ENCODE results near the gene SCAMP5. TPM values are rescaled to one million over a fixed set of nuclear protein-coding genes. Genes with fewer than 3 reads are reported as not detected.

The SCAMP5 gene
- total RNA-seq, 1 donor from 2014 or later: 1.9 TPM

DNA sequence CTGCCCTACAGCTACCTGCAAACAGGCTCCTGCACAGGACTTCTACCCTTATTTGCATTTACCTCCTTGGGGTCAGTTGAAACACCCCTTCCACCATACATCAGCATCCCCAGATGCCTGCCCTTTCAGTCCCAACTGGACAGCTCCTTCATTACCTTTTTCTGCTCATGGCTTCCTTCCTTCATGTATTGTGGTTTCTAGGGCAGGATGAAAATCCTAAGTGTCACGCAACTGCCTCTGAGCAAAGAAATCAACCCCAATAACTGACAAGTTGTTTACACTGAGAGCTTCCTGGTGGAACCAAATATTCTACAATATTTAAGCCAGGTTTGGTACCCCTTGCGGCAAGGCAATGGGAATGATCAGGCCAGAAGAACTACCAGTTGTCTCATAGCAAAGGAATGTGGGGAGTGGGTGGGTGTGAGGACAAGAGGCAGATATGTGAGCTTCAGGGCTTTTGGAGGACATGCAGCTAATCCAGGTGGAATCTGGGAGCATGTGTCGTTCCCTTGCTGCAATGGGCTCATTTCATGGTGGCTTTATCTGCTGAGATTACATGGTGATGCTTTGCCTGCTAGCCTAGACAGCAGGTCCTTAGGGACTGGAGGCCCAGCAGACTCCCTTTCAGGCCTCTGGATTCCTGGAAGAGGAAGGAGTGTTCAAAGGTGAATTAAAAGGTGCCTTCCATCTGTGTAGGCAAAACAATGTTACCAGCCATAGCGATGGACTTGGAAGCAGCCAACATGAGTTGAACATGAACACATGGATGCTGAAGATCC lies 63.0 kb downstream of the SCAMP5 start:
- ATAC-seq (no peak), DNase-seq (ENCODE audit: missing footprints) (no peak)
- intact Hi-C loops (cut with DNase I): no loop called here

DNA sequence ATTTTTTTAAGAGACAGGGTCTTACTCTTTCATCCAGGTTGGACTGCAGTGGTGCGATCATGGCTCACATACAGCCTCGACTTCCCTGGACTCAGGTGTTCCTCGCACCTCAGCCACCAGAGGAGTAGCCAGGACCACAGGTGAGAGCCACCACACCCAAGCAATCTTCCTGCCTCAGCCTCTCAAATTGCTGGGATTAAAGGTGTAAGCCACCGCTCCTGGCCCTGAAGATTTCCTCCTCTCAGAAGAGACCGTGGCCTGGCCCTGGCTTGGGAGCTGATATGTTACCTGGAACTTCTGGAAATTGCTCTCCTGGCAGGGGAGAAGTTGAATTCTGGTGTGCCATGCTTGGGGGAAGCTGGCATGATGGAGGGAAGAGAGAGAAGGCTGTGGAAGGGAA lies 64.2 kb downstream of the SCAMP5 start:
- intact Hi-C loops (cut with DNase I): no loop called here
- no peak for DNase-seq (ENCODE audit: missing footprints)
- ATAC-seq: no peak

DNA sequence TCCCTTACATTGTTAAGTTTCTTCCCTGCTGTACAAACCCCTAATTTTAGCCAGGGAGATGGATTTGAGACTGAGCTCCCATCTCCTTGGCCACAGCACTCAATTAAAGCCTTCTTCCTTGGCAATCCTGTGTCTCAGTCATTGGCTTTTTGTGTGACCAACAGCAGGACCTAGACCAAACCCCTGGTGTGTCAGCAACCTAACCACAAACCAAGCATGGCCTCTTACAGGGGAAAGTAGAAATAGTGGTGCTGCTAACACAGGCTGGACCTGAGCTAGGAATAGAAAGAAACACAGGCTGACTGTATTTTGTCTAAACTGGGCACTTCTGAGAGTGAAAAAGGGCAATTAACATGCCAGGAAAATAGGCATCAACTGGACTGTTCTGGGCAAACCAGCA lies 65.9 kb downstream of the SCAMP5 start:
- intact Hi-C loops (cut with DNase I): no loop called here
- ATAC-seq: no peak
- no peak for DNase-seq (ENCODE audit: missing footprints)

DNA sequence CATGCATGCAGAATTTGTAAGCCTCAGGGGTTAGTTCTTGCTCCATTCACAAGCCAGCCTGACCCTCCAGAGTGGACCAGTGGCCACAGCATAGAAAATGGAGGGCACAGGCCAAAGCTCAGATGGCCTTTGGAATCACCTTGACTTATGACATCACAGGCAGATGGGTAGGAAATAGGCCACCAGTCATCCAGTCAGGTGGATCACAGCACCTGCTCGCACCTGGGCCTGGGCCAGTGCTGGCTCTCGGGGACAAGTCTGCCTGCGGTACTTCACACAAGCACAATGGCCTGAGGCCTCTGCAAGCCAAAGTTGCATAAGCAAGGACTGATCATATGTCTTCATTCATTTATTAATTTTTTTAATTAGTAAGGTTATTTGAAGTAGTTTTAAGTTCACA lies 67.3 kb downstream of the SCAMP5 start:
- no peak for ATAC-seq
- DNase-seq (ENCODE audit: missing footprints): no peak
- intact Hi-C loops (cut with DNase I): no loop called here

DNA sequence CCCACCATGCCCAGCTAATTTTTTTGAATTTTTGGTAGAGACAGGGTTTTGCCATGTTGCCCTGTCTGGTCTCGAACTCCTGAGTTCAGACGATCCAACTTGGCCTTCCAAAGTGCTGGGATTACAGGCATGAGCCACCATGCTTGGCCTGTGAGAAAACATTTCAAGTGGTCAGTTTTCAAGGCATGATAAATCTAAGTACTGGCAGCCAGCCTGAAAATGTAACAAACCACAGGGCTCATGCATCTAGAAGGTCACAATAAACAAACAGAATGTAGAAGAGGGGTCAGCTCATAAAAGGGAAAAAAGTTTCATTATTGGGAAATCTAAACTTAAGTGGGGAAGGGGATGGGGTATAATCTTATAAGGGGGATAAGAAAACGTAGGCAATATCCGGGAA lies 68.0 kb downstream of the SCAMP5 start:
- no peak for ATAC-seq
- no peak for DNase-seq (ENCODE audit: missing footprints)
- intact Hi-C loops (cut with DNase I): no loop called here

DNA sequence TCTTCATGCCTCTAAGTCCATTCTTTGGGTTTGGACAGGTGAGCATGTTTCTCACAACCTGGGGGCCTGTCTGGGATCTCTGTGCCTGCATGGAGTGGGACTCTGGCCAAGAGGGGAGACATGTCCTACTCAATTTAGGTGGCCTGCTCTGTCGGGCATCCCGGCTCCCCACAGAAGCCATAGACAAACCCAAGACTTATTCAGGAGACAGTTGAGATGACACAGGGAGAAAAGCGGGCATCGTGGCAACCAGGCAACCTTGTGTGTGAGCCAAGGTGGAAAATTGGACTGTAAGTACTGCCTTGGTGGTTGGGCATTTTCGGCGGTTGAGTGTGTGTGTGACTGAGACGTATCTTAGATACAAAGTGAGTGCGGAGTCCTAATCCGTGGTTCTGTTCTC lies 68.5 kb downstream of the SCAMP5 start:
- DNase-seq (ENCODE audit: missing footprints) (no peak), ATAC-seq (no peak)
- intact Hi-C loops (cut with DNase I): no loop called here

DNA sequence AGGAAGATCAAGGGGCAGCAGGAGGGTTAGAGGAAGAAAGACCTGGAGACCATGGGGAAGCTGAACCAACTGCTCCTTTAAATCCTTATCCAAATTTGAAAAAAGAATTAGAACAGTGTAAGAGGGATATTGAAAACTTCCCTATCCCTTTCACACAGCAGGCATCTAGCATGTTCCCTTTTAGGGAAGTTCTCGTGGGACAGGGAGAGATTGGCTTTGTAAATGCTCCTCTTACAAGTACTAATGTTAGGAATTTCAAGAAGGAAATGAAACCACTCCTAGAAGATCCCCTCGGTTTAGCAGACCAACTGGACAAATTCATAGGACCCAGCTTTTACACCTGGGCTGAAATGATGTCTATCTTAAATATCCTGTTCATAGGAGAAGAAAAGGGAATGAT lies 69.5 kb downstream of the SCAMP5 start:
- no peak for ATAC-seq
- intact Hi-C loops (cut with DNase I): no loop called here

DNA sequence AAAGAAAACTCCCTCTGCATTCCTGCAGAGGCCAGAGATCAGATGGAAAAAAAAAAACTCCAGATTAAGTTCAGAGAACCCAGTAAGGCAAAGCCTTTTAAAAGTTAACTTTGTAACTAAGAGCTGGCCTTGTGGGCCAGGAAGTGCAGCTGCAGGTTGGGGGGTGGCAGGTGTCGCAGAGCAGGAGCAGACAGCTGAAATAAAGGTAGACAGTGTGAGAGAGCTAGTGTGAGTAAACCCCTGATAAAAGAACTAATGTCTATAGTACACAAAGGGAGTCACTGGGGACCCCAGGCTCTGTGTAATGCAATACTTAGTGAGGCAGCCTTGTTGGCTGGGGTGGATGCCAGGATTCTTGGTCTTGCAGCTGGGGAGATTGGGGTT lies 70.1 kb downstream of the SCAMP5 start:
- intact Hi-C loops (cut with DNase I): no loop called here
- ATAC-seq (peak; percentile 56), DNase-seq (ENCODE audit: missing footprints) (no peak)

More for the DNA sequence above, 69.5 kb downstream of the SCAMP5 start:
- DNase-seq (ENCODE audit: missing footprints): no peak

DNA sequence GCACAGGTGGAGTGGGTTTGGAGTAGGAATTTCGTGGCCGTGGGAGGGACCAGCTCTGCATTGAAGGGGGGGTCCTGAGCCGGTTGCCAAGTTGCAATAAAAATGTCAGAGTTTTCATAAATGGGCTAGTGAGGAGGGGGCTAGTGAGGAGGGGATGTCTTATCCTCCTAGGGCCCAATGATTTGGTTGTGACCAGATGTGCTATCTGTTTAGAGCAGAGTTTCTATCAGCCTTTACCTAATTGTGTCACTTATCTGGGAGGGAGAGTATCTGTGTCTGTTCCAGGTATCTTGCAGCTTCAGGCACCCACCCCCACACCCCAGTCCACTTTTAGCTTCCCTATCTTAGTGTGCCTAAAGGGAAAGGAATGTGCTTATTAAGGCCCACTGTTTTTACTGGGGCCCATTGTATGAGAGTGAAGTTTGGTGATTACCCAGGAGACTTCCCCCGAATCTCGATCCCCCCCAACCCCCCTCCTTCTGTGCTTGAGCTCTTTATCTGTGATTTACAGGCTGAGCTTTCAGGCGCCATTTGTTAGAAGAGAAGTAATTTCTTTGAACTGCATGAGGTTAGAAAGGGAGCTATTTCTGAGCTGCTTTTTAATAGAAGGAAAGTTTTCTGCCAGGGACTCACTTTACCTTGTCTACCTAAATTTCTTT lies 70.6 kb downstream of the SCAMP5 start:
- intact Hi-C loops (cut with DNase I): no loop called here
- DNase-seq (ENCODE audit: missing footprints) (no peak), ATAC-seq (peak; percentile 29)

DNA sequence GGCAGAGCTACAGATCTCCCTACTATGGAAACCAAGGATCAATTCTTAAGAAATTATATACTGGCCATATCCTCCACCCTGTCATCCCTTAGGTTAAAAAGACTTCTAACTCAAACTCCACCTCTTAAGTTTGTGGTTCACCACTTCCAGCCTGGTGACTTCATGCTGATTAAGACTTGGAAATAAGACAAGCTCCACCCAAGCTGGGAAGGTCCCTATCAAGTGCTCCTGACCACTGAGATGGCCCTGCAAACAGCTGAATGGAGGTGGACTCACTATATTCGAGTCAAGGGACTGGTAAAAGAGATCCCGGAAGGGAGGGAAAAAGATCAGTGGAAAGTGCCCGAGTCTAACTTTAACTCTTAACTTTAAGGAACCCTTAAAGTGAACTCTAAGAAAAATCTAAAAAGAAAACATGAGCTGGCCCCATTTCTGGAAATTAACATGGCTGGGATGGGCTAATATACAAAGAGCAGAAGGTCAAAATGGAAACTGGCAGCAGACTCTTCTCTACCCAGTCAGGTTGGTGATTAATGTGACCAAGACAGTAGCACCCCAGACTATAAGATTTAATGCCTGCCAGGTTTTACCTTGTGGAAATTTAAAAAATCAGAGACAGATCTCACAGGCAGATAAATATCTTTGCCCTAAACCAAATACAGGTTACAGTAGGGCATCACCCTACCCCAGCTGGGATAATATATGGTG lies 71.9 kb downstream of the SCAMP5 start:
- intact Hi-C loops (cut with DNase I): no loop called here
- ATAC-seq (no peak), DNase-seq (ENCODE audit: missing footprints) (no peak)

DNA sequence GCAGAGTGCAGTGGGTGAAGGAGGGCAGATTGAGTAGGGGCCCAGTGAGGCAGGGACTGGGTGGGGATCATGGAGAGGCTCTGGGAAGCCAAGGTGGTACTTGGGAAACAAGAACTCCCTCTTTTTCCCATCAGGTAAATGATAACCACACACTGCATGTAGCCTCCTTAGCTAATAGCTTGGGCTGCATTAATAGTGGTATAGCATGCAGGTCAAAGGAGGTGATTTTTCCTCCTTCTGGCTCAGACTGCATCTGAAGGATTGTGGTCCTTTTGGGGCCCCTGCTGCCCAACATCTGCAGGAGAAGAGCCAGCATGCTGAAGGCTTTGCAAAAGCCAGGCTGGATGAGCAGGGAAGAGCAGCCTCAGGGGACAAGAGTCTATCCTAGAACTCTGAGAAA lies 73.4 kb downstream of the SCAMP5 start:
- no peak for DNase-seq (ENCODE audit: missing footprints)
- no peak for ATAC-seq
- intact Hi-C loops (cut with DNase I): no loop called here

DNA sequence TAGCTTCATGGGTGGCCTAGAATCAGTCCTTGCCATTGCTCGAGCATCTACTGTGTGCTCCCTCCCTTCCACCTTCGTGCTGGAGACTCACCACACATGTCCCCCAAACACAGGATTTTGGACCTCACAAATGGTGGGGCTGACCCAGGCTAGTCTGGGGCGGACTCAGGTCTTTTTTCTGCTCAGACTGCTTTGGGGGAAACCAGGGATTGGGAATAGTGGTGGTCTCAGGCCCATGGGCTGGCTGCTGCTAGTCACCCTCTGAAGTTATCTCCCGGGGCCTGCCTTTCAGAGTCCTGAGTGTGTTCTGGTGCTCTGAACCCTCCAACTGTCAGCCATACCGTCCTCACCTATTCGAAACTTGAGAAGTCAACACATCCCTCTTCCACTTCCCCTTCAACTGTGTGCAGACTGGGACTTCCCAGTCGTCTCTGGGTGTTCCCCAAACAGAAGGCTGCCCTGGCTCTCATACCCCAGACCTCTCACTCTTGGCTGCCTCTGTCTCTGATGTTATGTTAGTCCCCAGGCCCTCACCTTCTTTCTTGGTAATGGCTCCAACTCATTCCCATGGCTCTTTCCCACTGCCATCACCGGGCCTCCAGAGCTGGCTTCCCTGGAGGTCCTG lies 74.0 kb downstream of the SCAMP5 start:
- intact Hi-C loops (cut with DNase I): no loop called here
- no peak for DNase-seq (ENCODE audit: missing footprints)
- ATAC-seq: no peak

DNA sequence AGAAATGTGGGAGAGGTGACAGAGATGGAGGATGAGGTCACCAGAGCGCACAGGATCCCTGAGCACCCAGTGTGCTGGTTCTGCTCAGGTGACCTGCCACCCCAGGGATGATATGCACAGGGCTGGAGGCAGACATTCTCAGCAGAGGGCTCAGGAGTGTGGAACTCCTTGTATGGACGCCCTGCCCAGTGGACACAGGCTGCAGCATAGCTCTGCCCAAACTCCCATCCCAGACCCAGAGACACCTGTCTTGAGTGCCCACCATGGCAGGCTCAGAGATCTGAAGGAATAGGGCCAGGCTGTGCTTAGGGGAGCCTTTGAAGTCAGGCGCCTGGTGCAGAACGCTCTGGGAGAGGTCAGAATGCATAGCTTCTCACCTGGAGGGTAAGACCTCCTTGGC lies 75.3 kb downstream of the SCAMP5 start:
- intact Hi-C loops (cut with DNase I): no loop called here
- DNase-seq (ENCODE audit: missing footprints) (no peak), ATAC-seq (no peak)

Other genes with a start within 250 kb of the SCAMP5 start
- not detected for gene CYP1A2, start 246.7 kb upstream of the SCAMP5 start, total RNA-seq
- gene CSK, start 213.5 kb upstream of the SCAMP5 start, total RNA-seq: 41.8 TPM
- 21.9 TPM for gene LMAN1L, start 182.7 kb upstream of the SCAMP5 start, total RNA-seq
- gene CPLX3, start 168.9 kb upstream of the SCAMP5 start, total RNA-seq: 2.8 TPM
- 42.3 TPM for gene ULK3, start 152.4 kb upstream of the SCAMP5 start, total RNA-seq
- gene SCAMP2, start 122.2 kb upstream of the SCAMP5 start, total RNA-seq: 42.6 TPM
- gene MPI, start 105.5 kb upstream of the SCAMP5 start, total RNA-seq: 60.8 TPM
- 110 TPM for gene FAM219B, start 88.7 kb upstream of the SCAMP5 start, total RNA-seq
- gene COX5A, start 57.5 kb upstream of the SCAMP5 start, total RNA-seq: 1,490 TPM
- gene RPP25, start 38.8 kb upstream of the SCAMP5 start, total RNA-seq: 2.7 TPM
- gene PPCDC, start 28.0 kb downstream of the SCAMP5 start, total RNA-seq: 5.2 TPM
- 15.0 TPM for gene C15orf39, start 206.3 kb downstream of the SCAMP5 start, total RNA-seq

Data from Right ventricle myocardium inferior (tissue), 1 donor.